GM19395 (cell line): ENCODE results near the gene FBXO36.
A peak's percentile ranks its signal among the peaks of the same experiment; 100 is the strongest.
"Not testable (repeated sequence)": the region's sequence is repeated elsewhere in the genome, so short reads cannot be mapped to it uniquely, and the experiment has no call there.

Experiments used
- ATAC-seq: cut with Tn5 transposase; IDR thresholded peaks from one replicate; pipeline ENCODE4 v1.9.1; 2021; ENCODE audit warnings: mild to moderate bottlenecking, moderate library complexity; ENCODE audit not compliant: unreplicated experiment

FBXO36 gene, protein sequence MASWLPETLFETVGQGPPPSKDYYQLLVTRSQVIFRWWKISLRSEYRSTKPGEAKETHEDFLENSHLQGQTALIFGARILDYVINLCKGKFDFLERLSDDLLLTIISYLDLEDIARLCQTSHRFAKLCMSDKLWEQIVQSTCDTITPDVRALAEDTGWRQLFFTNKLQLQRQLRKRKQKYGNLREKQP

DNA sequence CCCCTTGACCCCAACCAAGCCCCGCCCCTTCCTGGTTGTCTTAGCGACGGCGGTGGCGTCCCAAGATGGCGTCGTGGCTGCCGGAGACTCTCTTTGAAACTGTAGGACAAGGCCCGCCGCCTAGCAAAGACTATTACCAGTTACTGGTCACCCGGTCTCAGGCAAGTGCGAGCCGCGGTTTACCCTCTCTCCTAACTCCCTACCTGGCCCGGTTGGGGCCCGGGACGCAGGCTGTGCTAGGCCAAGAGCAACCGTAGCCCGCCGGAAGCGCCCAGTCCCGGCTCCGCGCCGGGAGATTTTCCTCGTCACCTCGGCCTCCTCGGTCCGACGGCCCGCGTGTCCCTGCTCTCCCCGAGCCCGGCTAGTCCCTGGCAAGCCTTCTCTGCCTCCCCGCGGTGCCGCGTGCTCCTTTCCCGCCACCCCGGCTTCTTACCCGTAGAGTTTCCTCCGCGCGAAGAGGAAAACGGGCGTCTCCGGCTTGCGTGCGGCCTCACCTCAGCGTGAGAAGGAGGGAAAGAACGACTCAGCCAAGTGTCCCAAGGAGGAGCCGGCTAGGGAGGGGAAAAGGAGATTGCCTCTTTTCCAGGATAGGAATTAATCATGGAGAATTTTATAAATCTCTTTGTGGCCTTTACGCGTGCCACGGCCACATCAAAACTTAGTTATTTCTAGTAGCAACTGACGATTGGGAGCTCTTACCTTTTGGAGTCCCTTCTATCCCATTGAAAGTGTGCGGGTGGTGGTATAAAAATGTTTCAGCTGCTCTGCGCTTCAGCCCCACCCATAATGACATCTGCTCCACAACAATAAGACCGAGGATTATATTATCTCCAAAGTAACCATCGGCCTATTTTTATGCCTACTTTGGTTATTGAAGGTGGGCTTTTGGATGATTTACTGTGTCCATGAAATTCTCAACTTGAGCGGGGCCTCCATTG is at the start of gene FBXO36:
FBXO36 (plus strand) TSS at position 55 of the 938 bp plus-strand sequence; CDS start at position 66, 11 bp downstream.
- peak; percentile 78 for ATAC-seq

DNA sequence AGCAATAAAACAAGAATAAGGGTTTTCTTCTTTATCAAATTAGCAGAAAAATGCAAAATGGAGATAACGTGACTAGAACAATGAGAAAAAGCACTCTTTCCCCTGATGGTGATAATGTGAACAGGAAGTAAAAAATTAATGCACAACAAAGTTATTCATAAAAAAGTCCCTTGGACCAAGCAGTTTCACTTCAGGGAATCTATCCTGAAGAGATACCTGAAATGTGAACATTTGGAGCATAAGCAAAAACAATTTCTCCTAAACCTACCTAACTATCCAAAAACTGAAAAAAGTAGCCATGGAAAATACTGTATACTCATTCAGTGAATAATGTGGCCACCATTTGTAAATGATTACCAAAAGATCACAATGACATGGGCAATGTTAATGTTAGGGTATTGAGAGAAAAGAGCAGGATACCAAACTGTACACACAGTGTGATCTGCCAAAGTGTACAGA is 49.2 kb upstream of the FBXO36 start:
- peak; percentile 90 for ATAC-seq

DNA sequence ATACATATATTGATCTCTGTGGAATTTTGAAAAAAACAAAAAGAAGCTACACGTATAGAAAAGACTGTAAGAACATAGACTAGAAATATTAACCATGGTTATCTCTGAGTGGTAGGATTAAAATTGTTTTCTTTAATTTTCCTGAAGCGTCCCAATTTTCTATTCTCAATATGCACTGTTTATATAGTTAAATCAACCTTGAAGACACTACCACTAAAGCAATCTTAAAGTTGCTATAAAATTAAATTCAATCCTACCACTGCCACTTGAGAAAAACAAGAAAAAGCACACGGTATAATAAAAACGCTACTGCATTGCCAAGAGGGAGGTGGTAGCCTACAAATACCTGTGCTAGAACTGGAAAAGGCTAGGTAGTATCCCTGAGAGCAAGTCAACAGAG is 47.7 kb upstream of the FBXO36 start:
- no peak for ATAC-seq

DNA sequence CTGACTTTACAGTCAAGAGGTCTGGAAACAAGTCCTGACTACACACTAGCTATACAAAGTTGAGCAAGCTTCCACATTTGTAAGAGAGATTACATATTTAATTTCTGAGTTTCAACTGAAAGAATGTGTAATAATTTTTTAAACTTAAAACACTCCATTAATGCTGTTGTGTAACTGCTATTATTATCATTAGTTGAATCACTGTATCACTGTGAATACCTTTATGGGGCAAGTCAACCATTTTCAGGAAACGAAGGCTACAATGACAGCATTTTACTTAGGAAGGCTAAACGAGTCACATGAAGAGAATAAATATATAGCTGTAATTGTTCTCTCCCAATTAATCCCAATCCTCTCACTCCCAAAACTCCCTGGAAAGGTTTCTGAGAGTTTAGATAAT is 46.8 kb upstream of the FBXO36 start:
- ATAC-seq = no peak

DNA sequence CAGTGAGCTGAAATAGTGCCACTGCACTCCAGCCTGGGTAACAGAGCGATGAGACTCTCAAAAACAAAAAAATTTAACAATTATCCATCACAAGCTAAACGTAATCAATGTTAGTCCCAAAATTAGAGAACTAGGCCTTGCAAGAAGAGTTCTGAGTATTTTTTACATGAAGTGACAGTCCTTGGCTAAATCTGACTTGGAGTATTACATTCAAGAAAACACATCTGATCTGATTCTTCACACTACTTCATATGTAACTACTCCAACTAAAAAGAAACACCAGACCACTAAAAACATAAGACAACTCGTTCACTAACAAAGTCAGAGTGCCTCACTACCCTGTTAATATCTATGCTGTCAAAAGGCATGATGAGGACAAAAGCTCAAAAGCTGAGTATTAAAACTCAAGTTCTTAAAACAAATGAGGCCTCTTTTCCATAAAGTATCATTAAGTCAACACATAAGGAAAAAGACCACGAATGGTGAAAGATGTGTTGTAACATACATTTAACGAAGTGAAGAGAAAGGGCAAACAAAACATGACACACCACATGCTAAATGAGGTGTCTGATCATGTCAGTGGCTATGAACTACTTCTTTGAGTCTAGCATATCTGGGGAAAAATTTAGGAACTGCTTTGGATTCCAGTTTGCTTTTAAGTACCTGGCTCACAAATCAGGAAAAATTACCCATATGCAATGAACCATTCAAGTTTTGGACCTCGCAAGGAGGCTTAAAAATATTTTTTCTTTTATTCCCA is 42.9 kb upstream of the FBXO36 start:
- ATAC-seq = no peak

DNA sequence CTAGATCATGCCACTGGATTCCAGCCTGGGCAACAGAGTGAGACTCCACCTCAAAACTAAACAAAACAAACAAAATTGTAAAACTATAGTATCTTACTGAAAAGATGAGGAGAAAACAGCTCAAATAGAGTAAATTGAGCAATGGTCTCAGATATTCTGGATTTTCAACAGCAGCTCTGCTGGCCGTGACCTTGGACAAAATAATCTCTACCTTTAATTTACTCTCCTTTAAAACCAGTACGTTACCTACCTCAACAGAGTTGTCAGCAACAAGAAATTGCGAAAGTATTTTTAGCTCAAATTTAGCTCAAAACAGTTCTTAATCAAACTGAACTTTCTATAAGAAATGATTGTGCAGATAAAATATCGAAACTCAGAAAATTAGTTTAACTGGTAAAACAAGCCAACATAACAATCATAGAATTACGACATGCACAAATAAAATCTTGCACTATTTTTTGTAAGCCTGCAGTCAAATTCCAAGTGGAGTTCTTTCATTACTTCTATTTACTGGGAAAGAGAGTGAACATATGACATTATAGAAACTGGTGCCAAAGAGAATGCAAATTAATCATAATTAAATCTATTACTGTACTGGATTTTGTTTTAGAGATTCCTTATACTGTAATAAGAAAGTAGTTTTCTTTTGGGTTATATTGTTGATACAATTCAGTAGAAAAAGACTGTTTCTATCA is 41.3 kb upstream of the FBXO36 start:
- ATAC-seq = no peak

DNA sequence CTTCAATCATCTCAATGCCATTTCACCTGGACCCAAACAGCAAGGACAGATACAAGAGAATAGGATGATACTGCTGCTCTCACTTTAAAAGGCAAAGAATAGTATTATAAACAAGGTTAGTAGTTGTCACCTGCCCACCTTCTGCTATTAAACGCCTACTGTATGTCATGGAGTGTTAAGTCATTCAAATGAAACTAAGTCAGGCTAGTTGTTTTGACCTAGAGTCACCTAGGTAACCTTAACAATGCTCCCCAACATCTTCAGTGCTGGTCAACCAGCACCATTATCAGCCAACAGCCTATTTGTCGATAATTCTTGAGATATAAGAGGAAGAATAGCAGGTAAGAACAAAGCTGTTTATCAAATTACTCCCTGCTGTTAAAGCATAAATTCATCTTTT is 39.7 kb upstream of the FBXO36 start:
- no peak for ATAC-seq

DNA sequence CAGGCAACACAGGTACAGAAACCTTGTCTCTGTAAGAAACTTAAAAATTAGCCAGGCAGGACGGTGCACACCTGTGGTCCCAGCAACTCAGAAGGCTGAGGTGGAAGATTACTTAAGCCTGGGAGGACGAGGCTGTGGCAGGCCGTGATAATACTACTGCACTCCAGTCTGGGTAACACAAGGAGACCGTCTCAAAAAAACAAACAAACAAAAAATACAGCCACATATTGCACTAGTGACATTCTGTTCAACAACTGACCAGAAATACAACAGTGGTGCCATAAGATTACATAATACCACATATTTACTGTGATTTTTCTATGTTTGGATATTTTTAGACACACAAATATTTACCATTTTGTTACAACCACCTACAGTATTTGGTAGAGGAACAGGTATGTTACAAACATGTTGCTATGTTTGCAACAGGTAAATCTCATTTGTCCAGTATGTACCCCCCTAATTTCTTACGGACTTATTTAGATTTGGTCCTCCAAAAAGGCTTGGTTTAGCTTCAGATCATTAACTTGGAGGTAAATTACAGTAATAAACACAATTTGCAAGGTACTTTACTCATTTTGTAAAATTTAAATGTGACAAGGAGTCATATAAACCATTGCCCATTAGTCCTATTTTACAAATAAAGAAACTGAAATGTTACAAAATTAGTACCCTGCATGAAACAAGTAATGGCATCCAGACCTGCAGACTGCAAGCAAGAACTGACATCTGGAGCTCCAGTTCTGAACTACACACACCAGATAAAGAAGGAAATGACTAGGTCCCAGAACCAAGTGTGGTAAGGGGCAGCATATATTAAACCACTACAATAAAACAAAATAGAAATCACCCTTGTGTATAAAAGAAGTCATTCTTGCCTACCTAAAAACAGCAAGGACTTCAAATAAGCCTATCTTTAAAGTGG is 37.3 kb upstream of the FBXO36 start:
- ATAC-seq = peak; percentile 83

DNA sequence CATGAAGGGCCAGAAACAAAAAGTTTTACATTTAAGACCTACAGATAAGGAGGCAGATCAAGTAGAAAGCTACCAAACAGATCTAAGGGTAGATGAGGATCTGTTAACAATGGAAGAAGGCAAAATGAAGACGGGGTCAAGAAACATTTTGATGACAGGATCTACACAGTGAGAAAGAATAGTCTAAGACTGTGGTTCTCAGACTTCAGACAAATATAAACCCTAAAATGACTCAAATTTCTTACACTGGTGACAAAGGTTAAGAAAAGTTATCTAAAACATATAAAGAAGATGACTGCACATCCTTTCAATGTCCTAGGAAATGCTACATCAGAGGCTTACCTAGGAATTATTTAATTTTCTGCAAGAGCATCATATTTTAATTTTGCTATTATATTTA is 34.9 kb upstream of the FBXO36 start:
- no peak for ATAC-seq

DNA sequence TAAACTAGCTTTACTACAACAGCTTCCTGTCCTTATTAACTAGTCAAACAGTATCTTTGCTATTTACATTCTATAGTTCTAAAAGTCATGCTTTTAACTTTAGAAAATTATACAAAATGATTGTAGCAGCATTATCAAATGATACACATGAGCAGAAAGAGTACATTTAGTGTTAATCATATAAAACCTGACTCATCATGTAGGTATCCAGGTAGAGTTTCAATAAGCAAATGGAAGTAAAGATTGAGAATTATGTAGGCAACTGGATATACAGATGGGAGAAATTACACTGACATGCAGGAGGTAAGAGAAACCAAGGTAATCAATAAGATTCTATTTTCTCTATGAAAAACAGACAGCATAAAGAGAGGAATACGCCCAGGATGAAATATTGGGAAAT is 34.3 kb upstream of the FBXO36 start:
- ATAC-seq = no peak

DNA sequence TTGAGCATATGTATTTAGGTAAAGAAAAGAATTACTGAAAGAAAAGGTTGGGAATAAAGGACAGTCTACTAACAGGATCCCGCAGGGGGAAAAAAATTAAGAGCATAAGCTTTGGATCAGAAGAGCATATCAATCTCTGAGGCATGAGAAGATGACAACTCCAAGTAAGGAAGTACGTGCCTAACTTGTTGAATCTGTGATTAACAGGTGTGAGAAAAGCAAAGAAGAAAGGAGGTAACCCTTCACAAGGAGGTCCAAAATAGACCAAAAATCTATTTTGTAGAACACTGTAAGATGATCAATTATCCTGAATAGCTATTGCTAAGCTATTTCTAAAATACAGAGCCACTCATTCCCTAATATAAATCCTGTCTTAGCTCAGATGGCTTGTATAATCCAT is 33.3 kb upstream of the FBXO36 start:
- no peak for ATAC-seq

DNA sequence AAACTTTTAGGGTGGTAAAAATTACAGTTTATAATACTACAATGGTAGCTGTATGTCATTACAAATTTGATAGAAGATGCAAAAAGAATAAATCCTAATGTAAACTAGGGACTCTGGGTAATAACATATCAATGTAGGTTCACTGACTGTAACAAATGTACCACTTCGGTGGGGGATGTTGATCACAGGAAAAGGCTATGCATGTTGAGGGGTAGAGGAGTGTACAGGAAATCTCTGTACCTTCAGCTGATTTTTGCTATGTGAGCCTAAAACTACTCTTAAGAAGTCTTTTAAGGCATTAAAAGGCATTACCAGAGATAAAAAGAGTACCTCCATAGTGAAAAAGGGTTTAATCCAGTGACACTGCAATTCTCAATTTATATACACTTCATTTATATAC is 25.4 kb upstream of the FBXO36 start:
- ATAC-seq = no peak

DNA sequence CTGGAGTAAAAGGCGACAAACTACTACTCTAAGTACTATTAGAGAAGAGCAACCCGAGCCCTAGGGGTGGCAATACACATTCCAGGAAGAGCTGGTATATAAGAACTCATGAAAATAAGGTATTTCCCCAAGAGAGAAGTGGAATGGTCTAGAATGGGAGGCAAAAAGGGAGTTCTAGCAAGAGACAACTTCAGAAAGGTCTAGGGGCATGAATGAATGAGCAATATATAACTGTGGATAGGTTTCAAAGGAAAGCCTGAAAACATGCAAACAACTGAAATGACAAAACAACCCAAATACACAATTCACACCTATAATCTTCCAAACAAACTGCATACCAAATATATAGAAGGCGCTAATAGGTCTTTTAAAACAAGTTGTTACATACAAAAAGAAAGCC is 22.7 kb upstream of the FBXO36 start:
- no peak for ATAC-seq

DNA sequence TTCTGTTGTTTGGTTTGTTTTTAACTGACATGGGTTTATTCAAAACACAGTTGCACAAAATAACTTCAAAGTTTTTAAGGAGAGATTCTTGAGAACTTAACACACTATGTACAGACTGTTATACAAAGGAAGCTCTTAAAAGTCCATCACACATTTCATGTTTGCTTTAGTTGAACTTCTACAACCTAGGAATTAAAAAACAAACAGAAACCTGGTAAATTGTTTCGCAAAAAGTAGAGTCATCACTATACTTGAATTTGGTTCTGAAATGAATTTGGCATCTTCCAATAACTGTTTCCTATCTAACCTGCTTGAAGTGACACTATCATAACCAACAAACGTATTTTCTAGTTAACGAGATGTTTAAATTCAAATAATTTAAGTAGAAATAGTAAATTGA is 22.3 kb upstream of the FBXO36 start:
- no peak for ATAC-seq

DNA sequence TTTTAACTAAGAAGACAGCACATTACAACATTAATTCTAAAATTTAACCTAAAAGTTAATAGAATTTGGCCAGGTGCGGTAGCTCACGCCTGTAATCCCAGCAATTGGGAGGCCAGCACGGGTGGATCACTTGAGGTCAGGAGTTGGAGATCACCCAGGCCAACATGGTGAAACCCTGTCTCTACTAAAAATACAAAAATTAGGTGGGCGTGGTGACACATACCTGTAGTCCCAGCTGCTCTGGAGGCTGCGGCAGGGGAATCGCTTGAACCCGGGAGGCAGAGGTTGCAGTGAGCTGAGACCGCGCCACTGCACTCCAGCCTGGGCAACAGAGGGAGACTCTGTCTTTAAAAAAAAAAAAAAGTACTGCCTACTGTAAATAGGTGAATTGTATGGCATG is 21.8 kb upstream of the FBXO36 start:
- not testable (repeated sequence) for ATAC-seq

DNA sequence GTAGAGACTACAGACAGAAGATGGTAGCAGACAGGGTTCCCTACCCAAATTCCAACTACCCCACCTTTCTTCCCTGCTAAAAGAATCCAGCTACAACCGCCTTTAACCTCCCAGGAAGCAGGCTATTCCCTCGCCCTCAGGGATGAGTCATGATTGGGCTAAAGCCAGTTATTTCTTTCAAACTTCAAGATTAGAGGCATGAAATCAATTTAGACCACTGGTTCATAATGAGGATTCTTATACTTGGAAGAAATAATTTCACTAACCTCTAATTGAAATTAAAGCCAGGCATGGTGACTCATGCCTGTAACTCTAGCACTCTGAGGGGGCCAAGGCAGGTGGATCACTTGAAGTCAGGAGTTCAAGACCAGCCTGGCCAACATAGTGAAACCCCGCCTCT is 20.5 kb upstream of the FBXO36 start:
- ATAC-seq = no peak

DNA sequence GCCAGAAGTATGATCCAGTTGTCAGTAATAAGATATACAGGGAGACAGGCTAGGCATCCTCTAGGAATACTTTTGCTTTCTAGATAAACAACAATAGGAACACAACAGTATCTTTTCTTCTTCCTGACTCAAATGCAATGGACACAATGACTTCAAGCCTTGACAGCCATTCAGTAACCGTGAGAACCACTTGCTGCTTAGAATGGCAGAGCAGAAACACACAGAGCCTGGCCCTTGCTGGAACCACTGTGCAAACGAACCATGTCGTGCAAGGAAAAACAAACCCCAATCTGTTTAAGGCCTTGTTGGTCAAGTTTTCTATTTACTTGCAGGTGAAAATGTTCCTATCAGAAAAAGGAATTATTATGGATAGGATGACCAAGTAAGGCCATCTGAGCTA is 19.3 kb upstream of the FBXO36 start:
- no peak for ATAC-seq

DNA sequence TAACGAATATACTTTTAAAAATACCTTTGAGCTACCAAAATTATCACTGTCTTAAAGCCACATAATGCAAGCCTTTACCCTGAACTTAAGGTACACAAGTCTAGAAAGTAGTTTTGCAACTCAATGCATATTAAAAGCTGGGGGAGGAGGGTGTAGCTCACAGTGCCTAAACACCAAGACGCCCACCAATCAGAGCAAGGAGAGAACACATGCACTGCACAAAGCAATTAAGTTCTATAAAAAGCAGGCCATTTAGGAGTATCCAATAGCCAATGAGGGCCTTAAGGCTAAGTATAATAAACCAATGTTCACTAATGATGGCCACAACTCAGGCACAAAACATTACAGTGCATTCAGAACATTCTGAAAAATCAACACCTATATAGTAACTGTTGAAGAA is 16.7 kb upstream of the FBXO36 start:
- no peak for ATAC-seq

DNA sequence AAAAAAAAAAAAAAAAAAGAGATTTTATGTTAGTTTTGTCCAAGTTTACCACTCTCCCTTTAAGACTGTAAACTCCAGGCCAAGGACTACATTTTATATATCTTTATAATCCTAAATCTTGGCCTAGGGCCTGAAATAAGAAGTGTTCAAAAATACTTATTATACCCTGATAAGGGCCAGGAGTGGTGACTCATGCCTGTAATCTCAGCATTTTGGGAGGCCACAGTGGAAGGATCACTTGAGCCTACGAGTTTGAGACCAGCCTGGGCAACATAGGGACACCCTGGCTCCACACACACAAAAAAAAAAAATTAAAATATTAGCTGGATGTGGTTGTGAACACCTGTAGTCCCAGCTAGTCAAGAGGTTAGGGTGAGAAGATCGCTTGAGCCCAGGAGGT is 13.2 kb upstream of the FBXO36 start:
- ATAC-seq = no peak
